ENCODE measurements around the gene BTN1A1. TPM values are rescaled to one million over a fixed set of nuclear protein-coding genes. Genes with fewer than 3 reads are reported as not detected.

Gene BTN1A1
- total and polyA plus RNA-seq, 4 donors = not detected

- no peak for DNase-seq
- Histone ChIP-seq H3K4me3 (ENCODE audit: low read length in 2 of 2) (no peak overlapping the region), H3K36me3 (ENCODE audit: control insufficient read depth in 1 of 2, insufficient read depth in 2 of 2, low read length in 1 of 2) (no peaks in the 10 kb centered on the region), H3K4me1 (ENCODE audit: control insufficient read depth in 1 of 2, insufficient read depth in 2 of 2, low read length in 2 of 2) (peaks cover 0 to 1% of the 10 kb centered on the region in 2 donors), H3K27ac (ENCODE audit: low read depth in 1 of 2, low read length in 2 of 2) (no peak overlapping the region), H3K9me3 (ENCODE audit: control insufficient read depth, low read length) (no peaks in the 10 kb centered on the region), H3K27me3 (ENCODE audit: control insufficient read depth in 1 of 2, insufficient read depth in 2 of 2, low read length in 1 of 2) (no peaks in the 10 kb centered on the region)
- intact Hi-C loops (cut with DNase I) = loop anchor here in 1 of 2 donors (10.0 kb wide), 1 partner anchor 610 kb away; a partner anchor contains a TSS
- 91 to 92% methylated on average over 7 of the region's 7 CpGs for WGBS, 2 donors
- no peak for ATAC-seq (ENCODE audit: low FRiP score)
These were observed 24.7 kb downstream of the BTN1A1 start for GRCh38 chr6:26524722-26525370.

GRCh38 chr6:26525838-26526237 is 25.7 kb downstream of the BTN1A1 start:
- Histone ChIP-seq H3K4me3 (ENCODE audit: low read length in 2 of 2) (no peak overlapping the region), H3K27ac (ENCODE audit: low read depth in 1 of 2, low read length in 2 of 2) (no peak overlapping the region), H3K4me1 (ENCODE audit: control insufficient read depth in 1 of 2, insufficient read depth in 2 of 2, low read length in 2 of 2) (no peaks in the 10 kb centered on the region), H3K36me3 (ENCODE audit: control insufficient read depth in 1 of 2, insufficient read depth in 2 of 2, low read length in 1 of 2) (no peaks in the 10 kb centered on the region), H3K27me3 (ENCODE audit: control insufficient read depth in 1 of 2, insufficient read depth in 2 of 2, low read length in 1 of 2) (no peaks in the 10 kb centered on the region), H3K9me3 (ENCODE audit: control insufficient read depth, low read length) (no peaks in the 10 kb centered on the region)
- intact Hi-C loops (cut with DNase I) = loop anchor here in 1 of 2 donors (10.0 kb wide), 1 partner anchor 609 kb away; a partner anchor contains a TSS
- ATAC-seq (ENCODE audit: low FRiP score) (no peak), DNase-seq (no peak)
- 78% methylated on average over 2 of the region's 2 CpGs for WGBS, 2 donors

- no peak for DNase-seq
- Histone ChIP-seq H3K4me1 (ENCODE audit: control insufficient read depth in 1 of 2, insufficient read depth in 2 of 2, low read length in 2 of 2) (no peaks in the 10 kb centered on the region), H3K9me3 (ENCODE audit: control insufficient read depth, low read length) (no peaks in the 10 kb centered on the region), H3K36me3 (ENCODE audit: control insufficient read depth in 1 of 2, insufficient read depth in 2 of 2, low read length in 1 of 2) (no peaks in the 10 kb centered on the region), H3K27ac (ENCODE audit: low read depth in 1 of 2, low read length in 2 of 2) (no peak overlapping the region), H3K27me3 (ENCODE audit: control insufficient read depth in 1 of 2, insufficient read depth in 2 of 2, low read length in 1 of 2) (no peaks in the 10 kb centered on the region), H3K4me3 (ENCODE audit: low read length in 2 of 2) (no peak overlapping the region)
- intact Hi-C loops (cut with DNase I) = loop anchor here in 1 of 2 donors (10.0 kb wide), 1 partner anchor 608 kb away; a partner anchor contains a TSS
- WGBS, 2 donors = 97 to 98% methylated on average over 1 of the region's 1 CpG
- no peak for ATAC-seq (ENCODE audit: low FRiP score)
These were observed 26.8 kb downstream of the BTN1A1 start for GRCh38 chr6:26526928-26527327.

GRCh38 chr6:26530203-26530602 is 30.1 kb downstream of the BTN1A1 start:
- H3K9me3 ChIP-seq (ENCODE audit: control insufficient read depth, low read length) = no peaks in the 10 kb centered on the region
- no peaks in the 10 kb centered on the region for H3K36me3 ChIP-seq (ENCODE audit: control insufficient read depth in 1 of 2, insufficient read depth in 2 of 2, low read length in 1 of 2)
- no peaks in the 10 kb centered on the region for H3K27me3 ChIP-seq (ENCODE audit: control insufficient read depth in 1 of 2, insufficient read depth in 2 of 2, low read length in 1 of 2)
- ATAC-seq (ENCODE audit: low FRiP score) (no peak), DNase-seq (no peak)
- no peaks in the 10 kb centered on the region for H3K4me1 ChIP-seq (ENCODE audit: control insufficient read depth in 1 of 2, insufficient read depth in 2 of 2, low read length in 2 of 2)
- H3K4me3 ChIP-seq (ENCODE audit: low read length in 2 of 2) = no peak overlapping the region
- H3K27ac ChIP-seq (ENCODE audit: low read depth in 1 of 2, low read length in 2 of 2) = no peak overlapping the region
- 95 to 98% methylated on average over 2 of the region's 2 CpGs for WGBS, 2 donors
- intact Hi-C loops (cut with DNase I) = no loop called here

GRCh38 chr6:26531897-26532296 is 31.8 kb downstream of the BTN1A1 start:
- WGBS, 2 donors = 94 to 98% methylated on average over 1 of the region's 1 CpG
- no peak overlapping the region for H3K27ac ChIP-seq (ENCODE audit: low read depth in 1 of 2, low read length in 2 of 2)
- H3K9me3 ChIP-seq (ENCODE audit: control insufficient read depth, low read length) = no peaks in the 10 kb centered on the region
- H3K36me3 ChIP-seq (ENCODE audit: control insufficient read depth in 1 of 2, insufficient read depth in 2 of 2, low read length in 1 of 2) = no peaks in the 10 kb centered on the region
- H3K4me3 ChIP-seq (ENCODE audit: low read length in 2 of 2) = no peak overlapping the region
- DNase-seq = no peak
- ATAC-seq (ENCODE audit: low FRiP score) = no peak
- H3K27me3 ChIP-seq (ENCODE audit: control insufficient read depth in 1 of 2, insufficient read depth in 2 of 2, low read length in 1 of 2) = no peaks in the 10 kb centered on the region
- intact Hi-C loops (cut with DNase I) = loop anchor here in 1 of 2 donors (1.0 to 2.0 kb wide), 2 partner anchors 11 to 37 kb away; no protein-coding TSS in a partner anchor
- peaks cover 0 to 2% of the 10 kb centered on the region in 2 donors for H3K4me1 ChIP-seq (ENCODE audit: control insufficient read depth in 1 of 2, insufficient read depth in 2 of 2, low read length in 2 of 2)

- WGBS, 2 donors = 1% methylated on average over 28 of the region's 28 CpGs
- Histone ChIP-seq H3K27ac (ENCODE audit: low read depth in 1 of 2, low read length in 2 of 2) (peak overlapping the region; percentile 3 to 85), H3K4me1 (ENCODE audit: control insufficient read depth in 1 of 2, insufficient read depth in 2 of 2, low read length in 2 of 2) (peaks cover 0 to 2% of the 10 kb centered on the region in 2 donors), H3K4me3 (ENCODE audit: low read length in 2 of 2) (peak overlapping the region; percentile 76 to 100), H3K36me3 (ENCODE audit: control insufficient read depth in 1 of 2, insufficient read depth in 2 of 2, low read length in 1 of 2) (no peaks in the 10 kb centered on the region), H3K27me3 (ENCODE audit: control insufficient read depth in 1 of 2, insufficient read depth in 2 of 2, low read length in 1 of 2) (no peaks in the 10 kb centered on the region), H3K9me3 (ENCODE audit: control insufficient read depth, low read length) (no peaks in the 10 kb centered on the region)
- DNase-seq (peak; percentile 92 to 94), ATAC-seq (ENCODE audit: low FRiP score) (peak; percentile 88)
- intact Hi-C loops (cut with DNase I) = loop anchor here in 1 of 2 donors (1.0 to 2.0 kb wide), 2 partner anchors 12 to 36 kb away; no protein-coding TSS in a partner anchor
These were observed 32.8 kb downstream of the BTN1A1 start for GRCh38 chr6:26532699-26533531.

- H3K27ac ChIP-seq (ENCODE audit: low read depth in 1 of 2, low read length in 2 of 2) = peak overlapping the region in 1 of 2 donors; percentile 3
- intact Hi-C loops (cut with DNase I) = loop anchor here in 1 of 2 donors (2.0 kb wide), 1 partner anchor 35 kb away; no protein-coding TSS in a partner anchor
- no peaks in the 10 kb centered on the region for H3K36me3 ChIP-seq (ENCODE audit: control insufficient read depth in 1 of 2, insufficient read depth in 2 of 2, low read length in 1 of 2)
- 0 to 1% methylated on average over 1 of the region's 1 CpG for WGBS, 2 donors
- ATAC-seq (ENCODE audit: low FRiP score) (no peak), DNase-seq (no peak)
- peaks cover 0 to 2% of the 10 kb centered on the region in 2 donors for H3K4me1 ChIP-seq (ENCODE audit: control insufficient read depth in 1 of 2, insufficient read depth in 2 of 2, low read length in 2 of 2)
- H3K4me3 ChIP-seq (ENCODE audit: low read length in 2 of 2) = peak overlapping the region; percentile 76 to 100
- H3K9me3 ChIP-seq (ENCODE audit: control insufficient read depth, low read length) = no peaks in the 10 kb centered on the region
- no peaks in the 10 kb centered on the region for H3K27me3 ChIP-seq (ENCODE audit: control insufficient read depth in 1 of 2, insufficient read depth in 2 of 2, low read length in 1 of 2)
These were observed 33.4 kb downstream of the BTN1A1 start for GRCh38 chr6:26533532-26533931.

GRCh38 chr6:26534681-26535465 is 34.8 kb downstream of the BTN1A1 start:
- intact Hi-C loops (cut with DNase I) = no loop called here
- peak overlapping the region in 1 of 2 donors; percentile 77 for H3K27ac ChIP-seq (ENCODE audit: low read depth in 1 of 2, low read length in 2 of 2)
- H3K36me3 ChIP-seq (ENCODE audit: control insufficient read depth in 1 of 2, insufficient read depth in 2 of 2, low read length in 1 of 2) = no peaks in the 10 kb centered on the region
- no peaks in the 10 kb centered on the region for H3K27me3 ChIP-seq (ENCODE audit: control insufficient read depth in 1 of 2, insufficient read depth in 2 of 2, low read length in 1 of 2)
- DNase-seq (no peak), ATAC-seq (ENCODE audit: low FRiP score) (no peak)
- H3K9me3 ChIP-seq (ENCODE audit: control insufficient read depth, low read length) = no peaks in the 10 kb centered on the region
- WGBS, 2 donors = 24 to 33% methylated on average over 6 of the region's 6 CpGs
- H3K4me3 ChIP-seq (ENCODE audit: low read length in 2 of 2) = no peak overlapping the region
- H3K4me1 ChIP-seq (ENCODE audit: control insufficient read depth in 1 of 2, insufficient read depth in 2 of 2, low read length in 2 of 2) = peaks cover 1 to 2% of the 10 kb centered on the region in 2 donors

Data from aorta (tissue), 5 donors.